ENCODE measurements around the gene FBRSL1.

The FBRSL1 gene

DNA sequence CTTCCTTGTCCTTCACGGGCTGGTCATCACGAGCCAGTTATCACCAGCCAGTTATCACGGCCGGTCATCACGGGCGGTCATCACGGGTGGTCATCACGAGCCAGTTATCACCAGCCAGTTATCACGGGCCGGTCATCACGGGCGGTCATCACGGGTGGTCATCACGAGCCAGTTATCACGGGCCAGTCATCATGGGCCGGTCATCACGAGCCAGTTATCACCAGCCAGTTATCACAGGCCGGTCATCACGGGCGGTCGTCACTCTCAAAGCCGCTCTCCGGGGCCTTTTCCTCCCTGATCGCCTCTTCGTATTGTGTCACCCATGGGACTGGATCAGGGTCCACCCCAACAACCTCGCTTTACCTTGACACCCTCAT lies 13.9 kb upstream of the FBRSL1 start:
- TF ChIP-seq CTCF (IDR thresholded peaks at IDR 0.05; ENCODE audit: borderline replicate concordance, control extremely low read depth, extremely low read depth, insufficient read depth, missing control alignments) = no peak
- DNase-seq (ENCODE audit: low spot score) = no peak
- in situ Hi-C loops (cut with MboI; ENCODE audit: low sequenced_read_pairs, unreplicated experiment) = no loop called here

- DNase-seq (ENCODE audit: low spot score) = no peak
- in situ Hi-C loops (cut with MboI; ENCODE audit: low sequenced_read_pairs, unreplicated experiment) = no loop called here
- no peak for TF ChIP-seq CTCF (IDR thresholded peaks at IDR 0.05; ENCODE audit: borderline replicate concordance, control extremely low read depth, extremely low read depth, insufficient read depth, missing control alignments)
These were observed 13.5 kb upstream of the FBRSL1 start for GRCh38 chr12:132476421-132476820.

DNA sequence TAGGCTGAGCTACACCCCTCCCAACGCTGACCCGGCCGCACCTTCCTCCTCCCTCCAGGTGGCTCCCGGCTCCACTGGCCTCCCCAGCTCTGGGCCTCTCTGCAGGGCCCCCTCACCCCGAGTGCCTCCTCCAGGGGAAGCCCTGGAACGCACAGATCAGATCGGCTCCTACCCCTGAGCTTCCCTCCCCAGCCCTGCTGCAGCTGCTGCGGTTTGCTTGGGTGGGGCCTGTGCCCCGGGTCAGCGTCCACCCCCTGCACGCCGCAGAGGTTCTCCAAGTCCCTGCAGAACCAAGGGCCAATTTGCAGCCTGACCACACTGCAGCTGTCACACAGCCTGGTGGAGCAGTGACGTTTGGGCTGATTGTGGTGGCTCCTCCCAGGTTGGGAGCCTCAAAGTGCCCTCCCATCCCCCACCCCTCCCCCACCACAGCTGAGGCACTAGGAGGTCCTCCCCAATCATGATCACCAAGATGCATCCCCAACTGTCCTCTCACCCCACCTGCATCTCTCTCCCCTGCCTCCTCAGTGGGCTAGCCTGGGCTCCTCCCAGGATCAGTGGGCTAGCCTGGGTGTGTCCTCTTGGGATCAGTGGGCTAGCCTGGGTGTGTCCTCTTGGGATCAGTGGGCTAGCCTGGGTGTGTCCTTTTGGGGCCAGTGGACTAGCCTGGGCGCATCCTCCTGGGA lies 12.8 kb upstream of the FBRSL1 start:
- no peak for TF ChIP-seq CTCF (IDR thresholded peaks at IDR 0.05; ENCODE audit: borderline replicate concordance, control extremely low read depth, extremely low read depth, insufficient read depth, missing control alignments)
- in situ Hi-C loops (cut with MboI; ENCODE audit: low sequenced_read_pairs, unreplicated experiment) = no loop called here
- DNase-seq (ENCODE audit: low spot score) = no peak

- no peak for DNase-seq (ENCODE audit: low spot score)
- no peak for TF ChIP-seq CTCF (IDR thresholded peaks at IDR 0.05; ENCODE audit: borderline replicate concordance, control extremely low read depth, extremely low read depth, insufficient read depth, missing control alignments)
- in situ Hi-C loops (cut with MboI; ENCODE audit: low sequenced_read_pairs, unreplicated experiment) = no loop called here
These were observed 12.1 kb upstream of the FBRSL1 start for GRCh38 chr12:132477703-132478432.

- no peak for TF ChIP-seq CTCF (IDR thresholded peaks at IDR 0.05; ENCODE audit: borderline replicate concordance, control extremely low read depth, extremely low read depth, insufficient read depth, missing control alignments)
- DNase-seq (ENCODE audit: low spot score) = no peak
- in situ Hi-C loops (cut with MboI; ENCODE audit: low sequenced_read_pairs, unreplicated experiment) = no loop called here
These were observed 11.5 kb upstream of the FBRSL1 start for GRCh38 chr12:132478433-132478803.

DNA sequence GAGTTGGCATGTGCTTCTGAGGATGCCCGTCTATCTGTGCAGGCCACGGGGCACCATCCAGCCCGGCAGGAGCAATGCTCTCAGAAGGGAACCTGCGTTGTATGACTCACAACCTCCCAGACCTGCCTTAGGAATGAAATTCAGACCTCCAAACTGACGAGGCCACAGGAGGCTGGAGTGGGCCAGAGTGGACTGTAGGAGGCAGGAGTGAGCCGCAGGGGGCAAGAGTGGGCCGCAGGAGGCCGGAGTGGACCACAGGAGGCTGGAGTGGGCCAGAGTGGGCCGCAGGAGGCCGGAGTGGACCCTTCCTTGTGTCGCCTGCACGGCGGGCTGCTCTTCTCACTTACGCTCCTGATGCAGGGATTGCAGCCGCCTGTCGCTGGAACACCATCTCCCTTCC lies 11.1 kb upstream of the FBRSL1 start:
- DNase-seq (ENCODE audit: low spot score) = no peak
- in situ Hi-C loops (cut with MboI; ENCODE audit: low sequenced_read_pairs, unreplicated experiment) = no loop called here

More for the DNA sequence above, 11.1 kb upstream of the FBRSL1 start:
- TF ChIP-seq CTCF (IDR thresholded peaks at IDR 0.05; ENCODE audit: borderline replicate concordance, control extremely low read depth, extremely low read depth, insufficient read depth, missing control alignments) = no peak
